Regular cardiac myocyte (primary cell): ENCODE results near the gene CHORDC1. TPM values are rescaled to one million over a fixed set of nuclear protein-coding genes. Genes with fewer than 3 reads are reported as not detected.

ENCODE experiments used
- total RNA-seq: library from RNA; depleted of rRNA; stranded (reverse); fragments of >200 nt; gene quantifications from 2 replicates; pipeline ENCODE4 v1.2.3, GENCODE V29; 2014

CHORDC1 gene
- 36.1 and 123 TPM in 2 replicates for total RNA-seq

GRCh38 chr11:90222459-90223247 lies at the start of gene CHORDC1:
TSS of gene CHORDC1 (minus strand) at chr11:90223049. CDS start at chr11:90222954, 95 bp downstream.

Other genes with a start within 250 kb of the CHORDC1 start
- not detected in 2 replicates for gene TRIM49C, start 191.9 kb downstream of the CHORDC1 start, total RNA-seq
- not detected in 2 replicates for gene UBTFL1, start 137.1 kb downstream of the CHORDC1 start, total RNA-seq
- gene NAALAD2, start 88.4 kb downstream of the CHORDC1 start, total RNA-seq = 0.58 and 0.85 TPM in 2 replicates